ENCODE data around the gene MTA2.
"Not testable (repeated sequence)": the region's sequence is repeated elsewhere in the genome, so short reads cannot be mapped to it uniquely, and the experiment has no call there.

The MTA2 gene

DNA sequence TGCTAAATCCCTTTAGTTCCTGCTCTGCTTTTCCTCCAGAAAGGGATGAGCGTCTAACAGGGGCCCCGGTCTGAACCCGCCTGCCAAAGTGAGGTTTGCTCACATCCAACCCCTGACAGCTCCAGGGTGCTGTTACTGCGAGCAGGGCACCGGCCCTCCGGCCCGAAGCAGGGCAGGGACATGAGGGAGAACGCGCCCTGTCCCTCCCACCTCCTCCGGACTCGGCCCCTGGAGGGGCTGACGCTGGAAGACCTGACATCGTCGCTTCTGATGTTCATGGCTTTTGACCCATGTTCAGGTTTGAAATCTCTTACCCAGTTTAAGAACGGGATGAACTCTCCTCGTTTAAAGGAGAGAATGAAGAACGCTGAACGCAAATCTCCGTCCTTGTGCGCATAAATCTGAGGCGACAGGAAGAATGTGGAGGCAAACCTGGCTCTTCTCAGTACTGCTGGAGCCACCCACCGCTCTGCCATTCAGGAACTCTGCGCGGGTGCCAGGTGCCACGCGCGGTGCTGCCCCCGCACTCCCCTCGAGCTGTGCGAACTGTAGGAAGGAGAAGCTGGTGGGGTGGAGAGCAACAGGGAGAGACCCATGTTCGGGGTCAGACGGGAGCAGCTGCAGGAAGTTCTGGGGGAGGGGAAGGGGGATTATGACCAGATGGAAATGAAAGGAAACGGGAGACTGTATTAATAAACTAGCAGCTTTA, 27.1 kb downstream of the MTA2 start:
- Histone ChIP-seq H3K9ac (ENCODE audit: low read length in 2 of 2) (peak overlapping the region; percentile 89 to 95), H3K27me3 (ENCODE audit: control insufficient read depth in 1 of 2, insufficient read depth in 2 of 2, low read length in 2 of 2) (no peaks in the 10 kb centered on the region), H3K4me1 (ENCODE audit: control insufficient read depth, insufficient read depth, low read length) (peaks cover 37% of the 10 kb centered on the region), H3K9me3 (ENCODE audit: control insufficient read depth in 2 of 2, low read length in 2 of 2) (no peaks in the 10 kb centered on the region), H3K27ac (ENCODE audit: low read length) (peak overlapping the region; percentile 91), H3K36me3 (ENCODE audit: control insufficient read depth in 2 of 2, insufficient read depth in 2 of 2, low read length in 2 of 2) (peaks cover 30 to 33% of the 10 kb centered on the region in 2 donors), H3K4me3 (ENCODE audit: low read length in 2 of 2) (peak overlapping the region; percentile 91 to 97)

DNA sequence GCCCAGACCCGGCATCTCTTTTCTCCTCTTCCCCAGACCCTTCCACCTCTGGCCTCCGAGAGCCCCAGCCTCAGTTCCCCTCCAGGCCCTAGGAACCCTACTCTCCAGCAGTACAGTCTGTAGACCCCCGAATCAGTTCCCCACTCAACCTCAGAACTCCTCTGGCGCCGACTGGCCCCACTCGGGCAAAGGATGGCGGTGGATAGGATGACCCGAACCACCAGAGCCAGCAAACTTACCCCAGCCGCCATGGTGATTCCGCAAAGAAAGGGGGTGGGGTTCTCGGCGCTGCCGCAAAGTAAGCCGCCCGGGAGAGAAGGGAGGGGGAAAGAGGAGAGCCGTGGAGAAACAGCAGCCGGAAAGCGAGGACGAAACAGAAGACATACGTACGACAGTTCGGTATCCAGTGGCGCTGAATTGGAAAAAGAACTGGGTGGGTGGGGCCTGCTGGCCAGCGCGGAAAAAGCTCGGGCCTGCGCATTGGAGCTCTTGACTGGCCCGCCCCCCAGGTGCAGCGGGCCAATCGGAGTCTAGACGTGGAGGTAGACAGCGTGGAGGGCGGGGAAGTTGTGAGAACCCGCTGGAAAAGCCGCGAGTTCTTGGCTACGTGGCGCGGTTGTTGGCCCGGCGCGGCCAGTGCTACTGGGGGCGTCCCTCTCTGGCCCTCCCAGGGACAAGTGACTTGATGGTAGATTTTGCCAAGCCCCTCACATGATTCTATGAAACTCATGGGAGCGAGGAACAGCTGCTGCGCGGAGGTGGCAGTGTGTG, 27.9 kb downstream of the MTA2 start, which contains the start of gene EEF1G:
EEF1G (minus strand) TSS at position 300 of the 771 bp plus-strand sequence; CDS start at position 251, 49 bp downstream.
- Histone ChIP-seq H3K9ac (ENCODE audit: low read length in 2 of 2) (peak within 1 kb of the TSS; percentile 92 to 95), H3K36me3 (ENCODE audit: control insufficient read depth in 2 of 2, insufficient read depth in 2 of 2, low read length in 2 of 2) (peaks cover 34 to 38% of the 10 kb centered on the region in 2 donors), H3K4me1 (ENCODE audit: control insufficient read depth, insufficient read depth, low read length) (peaks cover 37% of the 10 kb centered on the region), H3K4me3 (ENCODE audit: low read length in 2 of 2) (peak within 1 kb of the TSS; percentile 91 to 97), H3K27me3 (ENCODE audit: control insufficient read depth in 1 of 2, insufficient read depth in 2 of 2, low read length in 2 of 2) (no peaks in the 10 kb centered on the region), H3K9me3 (ENCODE audit: control insufficient read depth in 2 of 2, low read length in 2 of 2) (no peaks in the 10 kb centered on the region), H3K27ac (ENCODE audit: low read length) (peak within 1 kb of the TSS; percentile 91)

DNA sequence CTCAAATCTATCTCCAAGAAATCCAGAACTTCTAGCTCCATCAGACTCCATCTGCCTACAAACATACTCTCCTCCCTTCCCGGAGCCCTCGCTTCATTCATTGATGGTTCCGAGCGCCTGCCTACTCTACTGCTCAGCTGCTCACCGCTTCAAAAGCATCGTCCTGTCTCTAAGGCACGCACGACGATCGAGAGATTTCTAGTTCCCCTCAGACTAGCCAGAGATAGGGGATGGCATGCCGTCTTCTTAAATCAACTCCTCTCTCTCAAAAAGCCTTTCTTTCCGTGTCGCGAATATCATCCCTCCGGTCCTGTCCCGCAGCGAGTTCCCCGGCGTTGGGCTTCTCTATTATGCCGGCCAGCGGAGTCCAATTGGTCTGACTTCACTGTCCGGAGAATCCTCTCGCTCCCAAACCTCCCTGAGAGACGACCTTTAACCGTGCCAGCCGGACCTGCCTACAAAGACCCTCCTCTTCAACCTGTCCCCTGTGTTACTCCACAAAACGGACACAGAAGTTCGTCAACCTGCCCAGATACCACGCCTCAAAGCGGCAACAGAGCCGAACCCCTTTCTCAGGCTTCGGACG, 28.6 kb downstream of the MTA2 start:
- H3K36me3 ChIP-seq (ENCODE audit: control insufficient read depth in 2 of 2, insufficient read depth in 2 of 2, low read length in 2 of 2) = peaks cover 32 to 33% of the 10 kb centered on the region in 2 donors

DNA sequence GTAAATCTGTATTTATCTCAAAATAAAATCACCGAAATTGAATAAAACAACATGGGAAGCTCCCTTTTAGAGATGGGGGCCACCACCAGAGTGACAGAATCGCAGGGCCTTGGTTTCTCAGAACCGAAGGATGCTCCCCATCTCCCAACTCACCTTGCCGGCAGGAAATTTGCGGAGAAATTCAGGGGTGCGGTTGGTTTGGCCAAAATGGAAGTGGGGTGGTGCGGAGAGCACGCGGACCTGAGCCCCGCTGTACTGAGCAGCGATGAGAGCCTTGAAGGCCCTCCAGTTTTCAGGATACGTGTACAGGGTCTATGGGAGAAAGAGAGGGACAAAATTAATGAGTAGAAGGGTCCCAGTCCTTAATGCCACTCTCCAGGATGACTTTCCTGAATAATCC, 29.2 kb downstream of the MTA2 start:
- H3K4me1 ChIP-seq (ENCODE audit: control insufficient read depth, insufficient read depth, low read length) = peaks cover 37% of the 10 kb centered on the region
- H3K27me3 ChIP-seq (ENCODE audit: control insufficient read depth in 1 of 2, insufficient read depth in 2 of 2, low read length in 2 of 2) = no peaks in the 10 kb centered on the region
- no peak overlapping the region for H3K27ac ChIP-seq (ENCODE audit: low read length)
- H3K36me3 ChIP-seq (ENCODE audit: control insufficient read depth in 2 of 2, insufficient read depth in 2 of 2, low read length in 2 of 2) = peaks cover 32% of the 10 kb centered on the region in 2 donors
- peak overlapping the region; percentile 66 to 97 for H3K4me3 ChIP-seq (ENCODE audit: low read length in 2 of 2)
- H3K9ac ChIP-seq (ENCODE audit: low read length in 2 of 2) = peak overlapping the region; percentile 72 to 92
- H3K9me3 ChIP-seq (ENCODE audit: control insufficient read depth in 2 of 2, low read length in 2 of 2) = no peaks in the 10 kb centered on the region

More for the DNA sequence above, 28.6 kb downstream of the MTA2 start:
- peak overlapping the region; percentile 80 for H3K27ac ChIP-seq (ENCODE audit: low read length)
- no peaks in the 10 kb centered on the region for H3K9me3 ChIP-seq (ENCODE audit: control insufficient read depth in 2 of 2, low read length in 2 of 2)
- peak overlapping the region; percentile 72 to 92 for H3K9ac ChIP-seq (ENCODE audit: low read length in 2 of 2)
- no peaks in the 10 kb centered on the region for H3K27me3 ChIP-seq (ENCODE audit: control insufficient read depth in 1 of 2, insufficient read depth in 2 of 2, low read length in 2 of 2)
- H3K4me1 ChIP-seq (ENCODE audit: control insufficient read depth, insufficient read depth, low read length) = peaks cover 37% of the 10 kb centered on the region
- H3K4me3 ChIP-seq (ENCODE audit: low read length in 2 of 2) = peak overlapping the region; percentile 66 to 97

- Histone ChIP-seq H3K4me1 (ENCODE audit: control insufficient read depth, insufficient read depth, low read length) (peaks cover 34% of the 10 kb centered on the region), H3K9ac (ENCODE audit: low read length in 2 of 2) (peak overlapping the region; percentile 6 to 42), H3K36me3 (ENCODE audit: control insufficient read depth in 2 of 2, insufficient read depth in 2 of 2, low read length in 2 of 2) (peaks cover 34 to 37% of the 10 kb centered on the region in 2 donors)
- not testable (repeated sequence) for H3K4me3 ChIP-seq (ENCODE audit: low read length in 2 of 2); H3K27me3 ChIP-seq (ENCODE audit: control insufficient read depth in 1 of 2, insufficient read depth in 2 of 2, low read length in 2 of 2); H3K27ac ChIP-seq (ENCODE audit: low read length); H3K9me3 ChIP-seq (ENCODE audit: control insufficient read depth in 2 of 2, low read length in 2 of 2)
These were observed 30.2 kb downstream of the MTA2 start for GRCh38 chr11:62571493-62571892.

DNA sequence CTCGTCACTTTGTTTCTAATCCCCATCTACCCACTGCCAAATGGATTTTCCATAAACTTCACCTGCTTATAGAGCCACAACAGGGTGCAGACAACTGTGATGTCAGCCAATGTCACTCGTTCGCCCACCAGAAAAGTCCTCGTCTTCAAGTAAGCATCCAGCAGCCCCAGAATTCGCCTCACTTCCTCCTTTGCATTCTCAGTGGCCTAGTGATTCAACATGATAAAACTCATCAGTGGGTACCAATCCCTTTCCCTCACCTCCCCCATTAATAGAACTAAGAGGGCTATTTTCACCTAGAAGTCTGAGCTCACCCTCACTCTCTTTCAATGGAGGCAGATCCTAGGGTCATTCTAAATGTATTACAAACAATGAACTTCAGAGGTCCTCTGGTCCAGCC, 30.8 kb downstream of the MTA2 start:
- H3K9ac ChIP-seq (ENCODE audit: low read length in 2 of 2); H3K4me3 ChIP-seq (ENCODE audit: low read length in 2 of 2); H3K9me3 ChIP-seq (ENCODE audit: control insufficient read depth in 2 of 2, low read length in 2 of 2); H3K27me3 ChIP-seq (ENCODE audit: control insufficient read depth in 1 of 2, insufficient read depth in 2 of 2, low read length in 2 of 2); H3K27ac ChIP-seq (ENCODE audit: low read length): not testable (repeated sequence)
- H3K36me3 ChIP-seq (ENCODE audit: control insufficient read depth in 2 of 2, insufficient read depth in 2 of 2, low read length in 2 of 2) = peaks cover 29 to 42% of the 10 kb centered on the region in 2 donors
- peaks cover 30% of the 10 kb centered on the region for H3K4me1 ChIP-seq (ENCODE audit: control insufficient read depth, insufficient read depth, low read length)

DNA sequence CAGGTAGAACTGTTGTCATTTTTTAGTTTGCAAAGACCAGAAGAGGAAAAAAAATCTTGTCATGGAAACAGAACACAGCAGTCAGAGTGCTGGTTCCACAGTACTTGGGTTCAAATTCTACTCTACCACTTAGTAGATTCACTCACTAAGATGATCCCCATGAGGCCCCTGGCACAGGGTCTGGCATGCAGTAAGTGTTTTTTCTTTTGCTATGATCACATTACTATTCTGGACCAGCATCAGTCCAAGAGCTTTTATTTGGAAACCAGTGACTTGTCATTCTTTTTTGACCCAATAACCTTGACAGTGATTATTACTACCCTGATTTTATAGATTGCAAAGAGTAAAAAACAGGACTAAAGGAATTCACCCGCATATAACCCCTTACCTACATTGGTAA, 32.1 kb downstream of the MTA2 start:
- no peak overlapping the region for H3K9ac ChIP-seq (ENCODE audit: low read length in 2 of 2)
- no peaks in the 10 kb centered on the region for H3K9me3 ChIP-seq (ENCODE audit: control insufficient read depth in 2 of 2, low read length in 2 of 2)
- peaks cover 34 to 47% of the 10 kb centered on the region in 2 donors for H3K36me3 ChIP-seq (ENCODE audit: control insufficient read depth in 2 of 2, insufficient read depth in 2 of 2, low read length in 2 of 2)
- no peak overlapping the region for H3K4me3 ChIP-seq (ENCODE audit: low read length in 2 of 2)
- no peaks in the 10 kb centered on the region for H3K27me3 ChIP-seq (ENCODE audit: control insufficient read depth in 1 of 2, insufficient read depth in 2 of 2, low read length in 2 of 2)
- no peak overlapping the region for H3K27ac ChIP-seq (ENCODE audit: low read length)
- peaks cover 17% of the 10 kb centered on the region for H3K4me1 ChIP-seq (ENCODE audit: control insufficient read depth, insufficient read depth, low read length)

DNA sequence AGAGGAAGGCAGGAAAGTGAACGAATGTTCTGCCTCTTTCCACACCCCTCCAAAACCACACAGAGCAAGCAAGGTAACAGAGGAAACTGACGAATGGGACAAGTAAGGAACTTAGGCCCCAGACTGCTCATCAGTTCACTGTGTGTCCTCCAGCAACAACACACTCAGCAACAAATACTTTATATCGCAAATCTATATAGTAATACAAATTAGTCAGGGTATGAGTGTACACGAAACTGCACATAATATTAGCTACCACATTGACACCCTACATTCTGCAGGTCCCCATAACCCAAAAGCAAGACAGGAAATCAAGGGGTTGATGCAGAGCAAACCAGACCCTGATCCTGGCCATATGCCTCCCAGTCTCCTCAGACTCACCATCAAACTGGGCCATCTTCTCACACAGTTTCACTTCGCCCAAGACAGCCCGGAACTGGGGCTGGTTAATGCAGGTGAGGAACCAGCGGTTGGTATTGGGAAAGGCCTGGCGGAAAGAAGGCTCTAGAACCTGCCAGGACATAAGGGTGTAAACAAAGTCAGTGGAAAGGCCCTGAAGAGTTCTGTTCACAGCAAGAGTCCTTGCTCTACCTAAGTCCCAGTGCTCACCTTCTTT, 34.5 kb downstream of the MTA2 start:
- Histone ChIP-seq H3K9me3 (ENCODE audit: control insufficient read depth in 2 of 2, low read length in 2 of 2) (no peaks in the 10 kb centered on the region), H3K36me3 (ENCODE audit: control insufficient read depth in 2 of 2, insufficient read depth in 2 of 2, low read length in 2 of 2) (peaks cover 42 to 54% of the 10 kb centered on the region in 2 donors), H3K9ac (ENCODE audit: low read length in 2 of 2) (no peak overlapping the region), H3K27ac (ENCODE audit: low read length) (no peak overlapping the region), H3K27me3 (ENCODE audit: control insufficient read depth in 1 of 2, insufficient read depth in 2 of 2, low read length in 2 of 2) (no peaks in the 10 kb centered on the region), H3K4me3 (ENCODE audit: low read length in 2 of 2) (no peak overlapping the region), H3K4me1 (ENCODE audit: control insufficient read depth, insufficient read depth, low read length) (no peaks in the 10 kb centered on the region)

DNA sequence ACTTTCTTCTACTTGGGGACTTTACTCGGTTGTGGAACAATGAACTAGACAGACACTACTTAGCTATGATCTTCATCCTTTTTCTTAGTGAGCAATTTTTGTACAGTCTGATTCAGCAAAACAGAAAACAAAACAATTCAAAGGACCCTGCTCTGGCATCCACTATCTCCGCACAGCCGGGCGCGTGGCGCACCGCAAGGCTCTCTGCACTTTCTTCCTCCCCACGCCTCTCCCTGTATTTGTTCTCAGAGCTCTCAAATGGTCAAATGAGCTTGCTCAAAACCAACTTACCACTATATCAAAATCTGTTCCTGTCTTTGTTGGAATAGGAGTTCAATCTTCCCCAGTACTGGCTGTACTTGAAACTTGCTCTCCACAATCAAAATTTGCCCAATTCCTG, 35.4 kb downstream of the MTA2 start:
- H3K4me1 ChIP-seq (ENCODE audit: control insufficient read depth, insufficient read depth, low read length) = no peaks in the 10 kb centered on the region
- H3K4me3 ChIP-seq (ENCODE audit: low read length in 2 of 2) = no peak overlapping the region
- no peak overlapping the region for H3K27ac ChIP-seq (ENCODE audit: low read length)
- no peaks in the 10 kb centered on the region for H3K27me3 ChIP-seq (ENCODE audit: control insufficient read depth in 1 of 2, insufficient read depth in 2 of 2, low read length in 2 of 2)
- H3K9ac ChIP-seq (ENCODE audit: low read length in 2 of 2) = no peak overlapping the region
- no peaks in the 10 kb centered on the region for H3K9me3 ChIP-seq (ENCODE audit: control insufficient read depth in 2 of 2, low read length in 2 of 2)
- peaks cover 43 to 47% of the 10 kb centered on the region in 2 donors for H3K36me3 ChIP-seq (ENCODE audit: control insufficient read depth in 2 of 2, insufficient read depth in 2 of 2, low read length in 2 of 2)

DNA sequence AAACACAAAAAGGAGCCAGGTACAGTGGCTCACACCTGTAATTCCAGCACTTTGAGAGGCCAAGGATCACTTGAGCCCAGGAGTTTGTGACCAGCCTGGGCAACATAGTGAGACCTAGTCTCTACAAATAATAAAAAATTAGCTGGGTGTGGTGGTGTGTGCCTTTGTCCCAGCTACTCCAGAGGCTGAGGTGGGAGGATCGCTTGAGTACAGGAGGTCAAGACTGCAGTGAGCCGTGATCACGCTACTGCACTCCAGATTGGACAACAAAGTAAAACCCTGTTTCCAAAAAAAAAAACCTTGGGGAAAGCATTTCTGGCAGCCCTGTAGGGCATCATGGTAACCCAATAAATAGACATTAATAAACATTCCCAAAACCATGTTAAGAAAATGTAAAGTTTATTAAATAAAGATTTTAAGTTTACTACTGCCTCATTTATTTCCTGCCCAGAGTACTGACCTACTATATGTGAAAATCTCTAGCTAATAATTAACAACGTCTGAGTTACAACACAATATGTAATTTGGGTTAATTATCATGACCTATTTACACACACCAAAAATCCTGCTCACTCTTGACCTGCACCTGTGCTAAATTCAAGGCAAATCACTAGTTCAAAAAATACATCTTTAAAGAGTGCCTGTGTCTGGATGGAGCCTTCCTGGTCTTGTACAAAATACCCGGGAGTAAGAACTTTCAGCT, 36.4 kb downstream of the MTA2 start:
- H3K27me3 ChIP-seq (ENCODE audit: control insufficient read depth in 1 of 2, insufficient read depth in 2 of 2, low read length in 2 of 2) = no peaks in the 10 kb centered on the region
- no peaks in the 10 kb centered on the region for H3K9me3 ChIP-seq (ENCODE audit: control insufficient read depth in 2 of 2, low read length in 2 of 2)
- H3K27ac ChIP-seq (ENCODE audit: low read length) = no peak overlapping the region
- H3K4me3 ChIP-seq (ENCODE audit: low read length in 2 of 2) = no peak overlapping the region
- peaks cover 34 to 38% of the 10 kb centered on the region in 2 donors for H3K36me3 ChIP-seq (ENCODE audit: control insufficient read depth in 2 of 2, insufficient read depth in 2 of 2, low read length in 2 of 2)
- H3K9ac ChIP-seq (ENCODE audit: low read length in 2 of 2) = no peak overlapping the region
- peaks cover 8% of the 10 kb centered on the region for H3K4me1 ChIP-seq (ENCODE audit: control insufficient read depth, insufficient read depth, low read length)

Data from stomach smooth muscle (tissue), 2 donors.